Esophagus muscularis mucosa (tissue), 4 donors: ENCODE measurements around the gene SPATA13. TPM values are rescaled to one million over a fixed set of nuclear protein-coding genes. Genes with fewer than 3 reads are reported as not detected.
A peak's percentile ranks its signal among the peaks of the same experiment; 100 is the strongest.
"Not testable (repeated sequence)": the region's sequence is repeated elsewhere in the genome, so short reads cannot be mapped to it uniquely, and the experiment has no call there.

Source experiments
- DNase-seq: peaks from one replicate; pipeline ENCODE4 v3.0.0-alpha.2; 2017; ENCODE audit errors: extremely low spot score
- H3K27ac ChIP-seq, 4 donors: fragments of 200-600 bp; sonication (generic); replicated peaks in 1 of 4; 1 replicate in 3 of 4; 2 replicates in 1 of 4; pipeline ENCODE4 v1.5.1; 2016 to 2019; ENCODE audit warnings: mild to moderate bottlenecking in 1 of 4
- H3K27me3 ChIP-seq, 4 donors: fragments of 200-600 bp; sonication (generic); one replicate each; pipeline versions ENCODE4 v1.5.1 to v1.6.0; 2016 to 2019
- H3K36me3 ChIP-seq, 4 donors: fragments of 200-600 bp; sonication (generic); one replicate each; pipeline ENCODE4 v1.5.1; 2016 to 2019
- H3K4me1 ChIP-seq, 4 donors: fragments of 200-600 bp; sonication (generic); one replicate each; pipeline ENCODE4 v1.5.1; 2016 to 2019
- H3K4me3 ChIP-seq, 4 donors: fragments of 200-600 bp; sonication (generic); 1 replicate in 2 of 4; 2 replicates in 2 of 4; pipeline ENCODE4 v1.5.1; 2016 to 2019; ENCODE audit warnings: mild to moderate bottlenecking in 4 of 4, moderate library complexity in 1 of 4
- H3K9me3 ChIP-seq, 4 donors: fragments of 200-600 bp; sonication (generic); 1 replicate in 3 of 4; 2 replicates in 1 of 4; pipeline ENCODE4 v1.5.1; 2016 to 2019
- EP300 ChIP-seq: sonication (generic); formaldehyde crosslinking; IDR thresholded peaks from one replicate; pipeline ENCODE4 v1.6.1; 2017; ENCODE audit warnings: antibody characterized with exemption
- POLR2A ChIP-seq: fragments of 450-650 bp; IDR thresholded peaks from one replicate; pipeline ENCODE4 v1.6.1; 2017; ENCODE audit warnings: antibody characterized with exemption, moderate library complexity, mild to moderate bottlenecking, low read depth
- POLR2AphosphoS5 ChIP-seq, 2 donors: sonication (generic); formaldehyde crosslinking; IDR thresholded peaks; one replicate each; pipeline ENCODE4 v1.6.1; 2017; ENCODE audit warnings: antibody characterized with exemption in 2 of 2
- WGBS: methylation state at CpG from one replicate; pipeline ENCODE4 v1.1.5; 2018; 5-methylcytosine and 5-hydroxymethylcytosine counted together
- intact Hi-C: fragments of 100-400 bp; cut with DNase I; formaldehyde crosslinking; loops from one replicate; pipeline ENCODE4 v1.15.1; 2023
- total RNA-seq, 4 donors: library from RNA; depleted of rRNA; stranded (reverse); fragments of >200 nt; gene quantifications; one replicate each; pipeline versions ENCODE4 v1.1.0 to v1.2.1, GENCODE V29; 2016
- TF ChIP-seq, protein P1 (sequence below), 3 experiments: fragments of 200-600 bp in 2 of 3; fragments of 450-650 bp in 1 of 3; sonication (generic) in 2 of 3; IDR thresholded peaks; one replicate each; pipeline ENCODE4 v1.5.1; 2017 to 2019; ENCODE audit warnings: antibody characterized with exemption in 3 of 3, mild to moderate bottlenecking in 2 of 3, moderate library complexity in 1 of 3

Gene SPATA13
- total RNA-seq, 4 donors from 2014 or later: 9.1 to 21.6 (median 17.1) TPM

DNA sequence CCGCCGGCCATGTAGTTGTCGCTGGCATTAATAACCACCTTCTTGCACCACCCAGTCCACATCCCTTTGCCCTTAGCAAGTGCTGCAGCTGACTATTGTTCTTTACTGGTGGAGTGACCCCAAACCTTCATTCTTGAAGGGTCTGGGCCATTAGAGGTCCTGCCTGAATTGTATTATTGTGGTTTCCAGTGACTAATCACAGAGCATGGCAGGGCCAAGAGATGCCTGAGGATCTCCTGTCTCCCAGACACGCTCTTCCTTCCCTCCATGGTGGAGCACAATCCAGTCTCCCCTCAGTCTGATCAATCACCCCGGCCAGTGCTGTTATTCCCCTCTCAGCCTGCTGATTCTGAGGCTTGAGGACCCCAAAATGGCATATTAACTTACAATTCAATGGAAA lies 187.9 kb downstream of the SPATA13 start:
- Histone ChIP-seq H3K36me3 (no peaks in the 10 kb centered on the region), H3K27ac (no peak overlapping the region)

DNA sequence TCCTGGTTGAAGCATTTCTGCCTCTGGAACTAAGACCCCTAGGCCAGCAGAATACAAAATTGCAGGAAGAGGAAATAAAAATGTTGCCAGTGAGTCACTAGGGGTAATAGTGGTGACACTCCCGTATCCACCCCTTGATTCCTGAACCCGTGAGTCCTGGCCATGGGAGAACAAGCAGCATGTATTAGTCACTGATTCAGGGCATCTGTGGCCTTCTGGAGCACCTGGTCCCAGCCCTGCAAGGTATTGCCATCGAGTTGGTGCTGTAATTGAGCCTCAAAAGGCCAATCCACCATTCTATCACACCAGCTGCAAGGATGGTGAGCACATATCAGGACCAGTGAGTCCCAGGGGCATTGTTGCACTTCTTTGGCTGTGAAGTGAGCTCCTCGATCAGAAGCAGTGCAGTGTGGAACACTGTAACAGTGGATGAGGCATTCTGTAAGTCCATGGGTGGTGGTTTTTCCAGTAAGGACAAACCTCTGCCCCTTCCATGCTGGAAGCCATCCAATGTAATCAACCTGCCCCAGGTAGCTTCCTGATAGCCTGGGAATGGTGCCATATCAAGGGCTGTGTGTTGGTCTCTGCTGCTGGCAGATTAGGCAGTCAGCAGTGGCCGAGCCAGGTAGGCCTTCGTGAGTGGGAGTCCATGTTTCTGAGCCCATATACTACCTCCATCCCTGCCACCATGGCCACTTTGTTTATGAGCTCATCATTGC lies 188.4 kb downstream of the SPATA13 start:
- TF ChIP-seq POLR2A (no peak), EP300 (no peak), POLR2AphosphoS5 (IDR thresholded peaks at IDR 0.05) (no peak)
- TF ChIP-seq, protein P1, sequence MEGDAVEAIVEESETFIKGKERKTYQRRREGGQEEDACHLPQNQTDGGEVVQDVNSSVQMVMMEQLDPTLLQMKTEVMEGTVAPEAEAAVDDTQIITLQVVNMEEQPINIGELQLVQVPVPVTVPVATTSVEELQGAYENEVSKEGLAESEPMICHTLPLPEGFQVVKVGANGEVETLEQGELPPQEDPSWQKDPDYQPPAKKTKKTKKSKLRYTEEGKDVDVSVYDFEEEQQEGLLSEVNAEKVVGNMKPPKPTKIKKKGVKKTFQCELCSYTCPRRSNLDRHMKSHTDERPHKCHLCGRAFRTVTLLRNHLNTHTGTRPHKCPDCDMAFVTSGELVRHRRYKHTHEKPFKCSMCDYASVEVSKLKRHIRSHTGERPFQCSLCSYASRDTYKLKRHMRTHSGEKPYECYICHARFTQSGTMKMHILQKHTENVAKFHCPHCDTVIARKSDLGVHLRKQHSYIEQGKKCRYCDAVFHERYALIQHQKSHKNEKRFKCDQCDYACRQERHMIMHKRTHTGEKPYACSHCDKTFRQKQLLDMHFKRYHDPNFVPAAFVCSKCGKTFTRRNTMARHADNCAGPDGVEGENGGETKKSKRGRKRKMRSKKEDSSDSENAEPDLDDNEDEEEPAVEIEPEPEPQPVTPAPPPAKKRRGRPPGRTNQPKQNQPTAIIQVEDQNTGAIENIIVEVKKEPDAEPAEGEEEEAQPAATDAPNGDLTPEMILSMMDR (IDR thresholded peaks at IDR 0.05): no peak
- no peaks in the 10 kb centered on the region for H3K36me3 ChIP-seq
- no peaks in the 10 kb centered on the region for H3K9me3 ChIP-seq
- no peaks in the 10 kb centered on the region for H3K4me1 ChIP-seq
- no peak overlapping the region for H3K27ac ChIP-seq
- no peak overlapping the region for H3K4me3 ChIP-seq
- DNase-seq: peak; percentile 80
- H3K27me3 ChIP-seq: no peaks in the 10 kb centered on the region
- 70% methylated on average over 6 of the region's 6 CpGs for WGBS
- intact Hi-C loops: no loop called here

More for the DNA sequence above, 187.9 kb downstream of the SPATA13 start:
- Histone ChIP-seq H3K4me1 (no peaks in the 10 kb centered on the region), H3K27me3 (no peaks in the 10 kb centered on the region), H3K9me3 (no peaks in the 10 kb centered on the region), H3K4me3 (no peak overlapping the region)
- TF ChIP-seq, protein P1 (IDR thresholded peaks at IDR 0.05): no peak
- WGBS: 84% methylated on average over 5 of the region's 5 CpGs
- DNase-seq: peak; percentile 74
- intact Hi-C loops: no loop called here

DNA sequence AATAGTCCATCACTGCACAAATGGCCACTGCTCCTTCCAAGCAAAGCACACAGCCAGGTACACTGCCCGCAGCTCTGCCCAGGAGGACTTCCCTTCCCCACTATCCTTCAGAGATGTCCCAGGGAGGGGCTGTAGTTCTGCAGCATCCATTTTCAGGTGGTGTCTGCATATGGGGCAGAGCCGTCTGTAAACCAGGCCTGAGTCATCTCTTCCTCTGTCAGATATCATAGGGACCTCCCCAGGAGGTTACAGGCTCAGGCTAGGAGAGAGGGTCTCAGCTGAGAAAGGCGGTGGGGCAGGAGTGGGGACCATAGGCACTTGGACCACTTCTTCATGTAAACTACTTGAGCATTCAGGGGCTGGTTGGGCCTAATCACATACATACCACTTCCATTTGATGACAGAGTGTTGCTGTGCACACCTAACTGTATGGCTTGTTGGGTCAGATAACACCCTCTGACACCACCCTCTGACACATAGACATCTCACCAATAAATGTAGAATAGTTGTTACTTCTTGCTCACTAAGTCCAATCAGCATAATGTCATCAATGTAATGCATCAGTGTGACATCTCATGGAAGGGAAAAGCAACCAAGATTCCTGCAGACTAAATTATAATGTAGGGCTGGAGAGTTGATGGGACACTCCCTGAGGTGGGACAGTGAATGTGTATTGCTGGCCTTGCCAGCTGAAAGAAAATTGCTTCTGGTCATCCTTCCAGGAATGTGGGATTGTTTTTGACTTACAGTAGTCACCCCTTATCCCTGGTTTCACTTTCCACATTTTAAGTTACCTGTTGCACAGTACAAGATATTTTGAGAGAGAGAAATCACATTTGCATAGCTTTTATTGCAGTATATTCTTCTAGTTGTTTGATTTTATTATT lies 189.5 kb downstream of the SPATA13 start:
- H3K27me3 ChIP-seq, H3K4me3 ChIP-seq, H3K4me1 ChIP-seq, intact Hi-C loops, H3K9me3 ChIP-seq, H3K27ac ChIP-seq, H3K36me3 ChIP-seq: not testable (repeated sequence)
- DNase-seq: peak; percentile 77
- 90% methylated on average over 3 of the region's 3 CpGs for WGBS

DNA sequence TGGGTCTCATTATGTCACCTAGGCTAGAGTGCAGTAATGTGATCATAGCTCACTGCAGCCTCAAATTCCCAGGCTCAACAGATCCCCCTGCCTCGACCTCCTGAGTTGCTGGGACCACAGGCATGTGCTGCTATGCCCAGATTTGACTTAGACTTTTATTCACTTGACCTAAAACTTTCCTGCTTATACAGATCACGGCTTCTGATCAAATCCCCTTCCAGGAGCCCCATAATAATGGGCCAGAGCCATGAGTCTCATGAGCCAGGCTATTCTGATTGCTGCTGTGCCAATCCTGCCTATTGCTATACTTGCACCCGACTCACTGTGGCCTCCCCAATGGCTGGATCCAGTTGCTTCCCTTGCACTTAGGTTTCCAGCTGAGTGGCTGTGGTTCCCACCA lies 190.9 kb downstream of the SPATA13 start:
- Histone ChIP-seq H3K27ac (no peak overlapping the region), H3K9me3 (no peaks in the 10 kb centered on the region), H3K4me1 (no peaks in the 10 kb centered on the region), H3K4me3 (no peak overlapping the region), H3K27me3 (no peaks in the 10 kb centered on the region), H3K36me3 (no peaks in the 10 kb centered on the region)
- TF ChIP-seq POLR2A (no peak), EP300 (no peak), POLR2AphosphoS5 (IDR thresholded peaks at IDR 0.05) (no peak)
- TF ChIP-seq, protein P1 (IDR thresholded peaks at IDR 0.05): no peak
- intact Hi-C loops: no loop called here
- WGBS: 81% methylated on average over 3 of the region's 3 CpGs
- DNase-seq: peak; percentile 79

DNA sequence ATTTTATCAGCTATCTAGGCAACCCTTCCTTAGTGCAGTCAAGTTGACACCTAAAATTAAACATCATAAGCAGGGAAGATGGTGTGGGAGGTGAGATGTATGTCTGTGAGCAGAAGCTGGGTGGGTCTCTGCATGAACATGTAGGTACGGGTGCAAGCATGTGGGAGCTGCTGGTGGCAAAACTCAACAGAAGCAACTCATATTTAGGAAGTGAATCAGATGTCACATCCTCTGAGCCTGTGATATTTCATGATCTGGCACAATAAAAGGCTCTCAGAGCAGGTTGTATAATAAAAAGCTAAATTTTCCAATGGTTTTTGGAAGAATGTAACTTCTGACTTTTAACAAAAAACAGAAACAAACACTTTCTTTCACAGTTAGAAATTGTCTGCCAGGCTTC lies 193.2 kb downstream of the SPATA13 start:
- H3K4me1 ChIP-seq: no peaks in the 10 kb centered on the region
- intact Hi-C loops: no loop called here
- TF ChIP-seq POLR2AphosphoS5 (IDR thresholded peaks at IDR 0.05) (no peak), POLR2A (no peak), EP300 (no peak)
- TF ChIP-seq, protein P1 (IDR thresholded peaks at IDR 0.05): no peak
- H3K36me3 ChIP-seq: no peaks in the 10 kb centered on the region
- no peaks in the 10 kb centered on the region for H3K9me3 ChIP-seq
- 100% methylated on average over 1 of the region's 1 CpG for WGBS
- peak; percentile 24 for DNase-seq
- no peak overlapping the region for H3K4me3 ChIP-seq
- H3K27me3 ChIP-seq: no peaks in the 10 kb centered on the region
- no peak overlapping the region for H3K27ac ChIP-seq
